Fibroblast of lung (primary cell): ENCODE results near the gene PEDS1. TPM values are rescaled to one million over a fixed set of nuclear protein-coding genes. Genes with fewer than 3 reads are reported as not detected.
"Not testable (repeated sequence)": the region's sequence is repeated elsewhere in the genome, so short reads cannot be mapped to it uniquely, and the experiment has no call there.

Experiments used
- DNase-seq, 2 donors: peaks; one replicate each; pipeline versions ENCODE4 v3.0.0 to v3.0.0-alpha.2; 2010; ENCODE audit warnings: low read depth in 2 of 2
- H2AFZ ChIP-seq: 2 replicates; pipeline ENCODE4 v1.5.1; 2012; ENCODE audit warnings: low read length, control low read depth, inconsistent platforms
- H3K27ac ChIP-seq: 2 replicates; pipeline ENCODE4 v1.5.1; 2011; ENCODE audit warnings: low read length, control low read depth; ENCODE audit not compliant: insufficient read depth
- H3K27me3 ChIP-seq: 2 replicates; pipeline ENCODE4 v1.5.1; 2011; ENCODE audit warnings: mild to moderate bottlenecking, low read length; ENCODE audit not compliant: control insufficient read depth, insufficient read depth
- H3K36me3 ChIP-seq: 2 replicates; pipeline ENCODE4 v1.5.1; 2011; ENCODE audit warnings: low read length; ENCODE audit not compliant: control insufficient read depth, insufficient read depth
- H3K4me1 ChIP-seq: 2 replicates; pipeline ENCODE4 v1.5.1; 2011; ENCODE audit warnings: low read length; ENCODE audit not compliant: control insufficient read depth, insufficient read depth; ENCODE audit errors: extremely low read depth
- H3K4me2 ChIP-seq: 2 replicates; pipeline ENCODE4 v1.5.1; 2011; ENCODE audit warnings: low read length, control low read depth; ENCODE audit not compliant: insufficient read depth; ENCODE audit errors: extremely low read depth
- H3K4me3 ChIP-seq, 4 experiments: fragments of 200-600 bp in 1 of 4; sonication (generic) in 1 of 4; replicated peaks in 1 of 4; 2 replicates each; pipeline ENCODE4 v1.5.1; 2011 to 2016; ENCODE audit warnings: low read length in 4 of 4, low read depth in 3 of 4, mild to moderate bottlenecking in 3 of 4, control low read depth in 2 of 4, inconsistent platforms in 1 of 4, mixed read lengths in 1 of 4; ENCODE audit not compliant: insufficient read depth in 1 of 4; ENCODE audit errors: control extremely low read depth in 1 of 4
- H3K79me2 ChIP-seq: 2 replicates; pipeline ENCODE4 v1.5.1; 2012; ENCODE audit warnings: mild to moderate bottlenecking, low read length, inconsistent platforms; ENCODE audit not compliant: control insufficient read depth, insufficient read depth
- H3K9ac ChIP-seq: 2 replicates; pipeline ENCODE4 v1.5.1; 2011; ENCODE audit warnings: mild to moderate bottlenecking, low read length, control low read depth; ENCODE audit not compliant: insufficient read depth
- H3K9me3 ChIP-seq: 2 replicates; pipeline ENCODE4 v1.5.1; 2012; ENCODE audit warnings: low read depth, low read length; ENCODE audit not compliant: control insufficient read depth, insufficient read depth
- H4K20me1 ChIP-seq: 2 replicates; pipeline ENCODE4 v1.5.1; 2011; ENCODE audit warnings: low read length; ENCODE audit not compliant: control insufficient read depth, insufficient read depth; ENCODE audit errors: extremely low read depth
- CTCF ChIP-seq, 2 donors: IDR thresholded peaks in 1 of 2; conservative IDR thresholded peaks in 1 of 2; 1 replicate in 1 of 2; 2 replicates in 1 of 2; pipeline ENCODE4 v1.5.1; 2011 to 2012; ENCODE audit warnings: low read length in 2 of 2, control low read depth in 1 of 2, inconsistent platforms in 1 of 2, low read depth in 1 of 2, mild to moderate bottlenecking in 1 of 2
- EZH2 ChIP-seq: IDR thresholded peaks from 2 replicates; pipeline ENCODE4 v1.5.1; 2012; ENCODE audit warnings: low read length, control low read depth, mild to moderate bottlenecking; ENCODE audit errors: missing control alignments
- polyA plus RNA-seq, 2 donors: library from polyadenylated mRNA; depleted of rRNA in 1 of 2; stranded (reverse) in 1 of 2; unstranded in 1 of 2; fragments of >200 nt; gene quantifications; 2 replicates each; pipeline ENCODE4 v1.2.1, GENCODE V29; 2011 to 2012; ENCODE audit warnings: missing spikeins in 1 of 2
- total RNA-seq: library from RNA; depleted of rRNA; stranded (reverse); fragments of >200 nt; gene quantifications from 2 replicates; pipeline ENCODE4 v1.2.1, GENCODE V29; 2014

The PEDS1 gene
- total and polyA plus RNA-seq, 2 donors (not counting 1 experiment from before 2014, with no cell fraction given), result 8.3 to 56.9 TPM

DNA sequence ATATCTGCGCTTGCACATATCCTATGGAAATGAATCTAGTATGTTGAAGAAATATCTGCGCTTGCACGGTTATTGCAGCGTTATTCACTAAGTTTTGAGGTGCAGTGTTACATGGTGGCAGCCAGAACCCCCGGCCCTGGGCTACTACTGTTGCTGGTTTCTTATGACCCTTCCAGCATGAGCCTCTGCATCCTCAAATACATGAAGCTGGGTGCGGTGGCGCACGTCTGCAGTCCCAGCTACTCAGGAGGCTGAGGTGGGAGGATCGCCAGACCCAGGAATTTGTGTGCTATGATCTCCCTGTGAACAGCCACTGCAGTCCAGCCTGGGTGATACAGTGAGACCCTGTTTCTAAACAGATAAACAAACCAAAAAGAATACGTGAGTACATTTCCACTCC, 27.8 kb upstream of the PEDS1 start:
- Histone ChIP-seq H2AFZ (no peak overlapping the region), H3K79me2 (no peaks in the 10 kb centered on the region), H3K4me3 (no peak overlapping the region), H3K9me3 (no peaks in the 10 kb centered on the region), H3K27ac (no peak overlapping the region), H3K9ac (no peak overlapping the region), H3K4me1 (no peaks in the 10 kb centered on the region), H3K27me3 (no peaks in the 10 kb centered on the region), H3K4me2 (no peak overlapping the region), H4K20me1 (no peaks in the 10 kb centered on the region), H3K36me3 (no peaks in the 10 kb centered on the region)
- no peak for DNase-seq
- TF ChIP-seq EZH2 (no peak), CTCF (conservative IDR thresholded peaks at IDR 0.05 in 1 of 2, IDR thresholded peaks at IDR 0.05 in 1 of 2; ENCODE audit: low read depth in 1 of 2, low read length in 2 of 2) (no peak)

DNA sequence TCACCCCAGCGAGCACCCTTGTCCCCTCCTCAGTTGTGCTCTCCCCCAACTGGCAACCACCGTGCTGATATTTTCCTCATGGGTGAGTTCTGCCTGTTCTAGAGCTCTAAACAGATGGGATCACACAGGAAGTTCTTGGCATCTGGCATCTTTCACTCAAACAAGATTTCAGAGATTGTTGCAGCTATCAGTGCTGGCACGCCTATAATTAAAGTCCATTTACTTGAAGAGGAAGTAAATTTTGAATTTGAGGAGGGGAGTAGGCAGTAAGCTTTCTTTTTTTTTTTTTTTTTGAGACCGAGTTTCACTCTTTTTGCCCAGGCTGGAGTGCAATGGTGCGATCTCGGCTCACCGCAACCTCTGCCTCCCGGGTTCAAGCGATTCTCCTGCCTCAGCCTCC, 25.1 kb upstream of the PEDS1 start:
- not testable (repeated sequence) for H3K4me1 ChIP-seq, H3K27ac ChIP-seq, H3K36me3 ChIP-seq, H3K4me2 ChIP-seq, DNase-seq, H2AFZ ChIP-seq, H3K27me3 ChIP-seq, H3K79me2 ChIP-seq, H4K20me1 ChIP-seq, H3K4me3 ChIP-seq, H3K9me3 ChIP-seq, H3K9ac ChIP-seq

DNA sequence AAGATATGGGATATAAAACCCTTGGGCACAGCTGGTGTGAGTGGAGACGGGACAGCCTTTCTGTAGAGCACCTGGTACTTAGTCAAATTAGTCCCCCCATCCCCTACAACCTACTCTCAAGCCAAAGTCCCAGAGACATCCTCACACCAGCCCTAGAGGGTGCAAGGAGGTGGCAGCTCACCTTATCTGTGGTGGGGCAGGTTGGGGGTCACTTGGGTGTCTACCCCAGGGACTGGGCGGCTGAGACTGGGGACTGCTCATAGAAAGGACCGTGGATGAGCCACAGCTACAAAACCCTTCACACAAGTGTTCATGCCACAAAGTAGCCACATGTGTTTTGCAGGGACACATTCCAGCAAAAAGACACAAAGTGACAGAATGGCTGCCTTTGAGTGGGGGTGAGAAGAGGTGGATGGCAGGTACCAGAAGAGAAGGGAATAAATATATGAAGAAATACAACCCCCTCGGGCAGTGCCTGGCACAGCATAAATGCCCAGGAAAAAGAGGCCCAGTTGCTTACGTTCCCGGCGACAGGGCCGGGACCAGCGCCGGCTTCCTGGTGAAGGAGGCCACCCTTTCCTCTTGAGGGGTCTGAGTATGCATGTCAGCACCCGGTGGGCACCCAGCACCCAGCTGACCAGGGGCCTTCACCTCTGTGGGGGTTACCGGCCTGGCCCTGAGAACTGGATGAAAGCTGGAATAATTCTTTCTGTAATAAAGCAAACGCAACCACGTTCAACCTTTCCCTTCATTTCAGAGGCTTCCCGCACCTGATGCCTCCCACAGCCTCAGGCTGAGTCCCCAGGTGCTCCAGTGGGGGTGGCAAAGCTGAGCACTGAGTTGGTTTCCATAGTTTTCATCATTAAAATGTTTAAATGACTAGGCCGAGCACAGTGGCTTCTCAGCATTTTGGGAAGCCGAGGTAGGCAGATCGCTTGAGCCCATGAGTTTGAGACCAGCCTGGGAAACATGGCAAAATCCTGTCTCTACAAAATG, 22.7 kb upstream of the PEDS1 start:
- H3K9me3 ChIP-seq, result no peaks in the 10 kb centered on the region
- H3K27me3 ChIP-seq, result no peaks in the 10 kb centered on the region
- H2AFZ ChIP-seq, result no peak overlapping the region
- no peaks in the 10 kb centered on the region for H4K20me1 ChIP-seq
- H3K4me3 ChIP-seq, result no peak overlapping the region
- H3K9ac ChIP-seq, result no peak overlapping the region
- TF ChIP-seq CTCF (conservative IDR thresholded peaks at IDR 0.05 in 1 of 2, IDR thresholded peaks at IDR 0.05 in 1 of 2; ENCODE audit: low read depth in 1 of 2, low read length in 2 of 2), result no peak
- no peak for DNase-seq
- H3K4me2 ChIP-seq, result no peak overlapping the region
- no peaks in the 10 kb centered on the region for H3K79me2 ChIP-seq
- no peak overlapping the region for H3K27ac ChIP-seq
- H3K4me1 ChIP-seq, result peaks cover 6% of the 10 kb centered on the region
- H3K36me3 ChIP-seq, result no peaks in the 10 kb centered on the region
